ENCODE measurements around the gene CAMTA2. TPM values are rescaled to one million over a fixed set of nuclear protein-coding genes. Genes with fewer than 3 reads are reported as not detected.

The CAMTA2 gene
- total RNA-seq, 1 donor from 2014 or later, result 34.1 TPM

- H3K27me3 Mint-ChIP-seq, result no peaks in the 10 kb centered on the region
- TF ChIP-seq, protein P1, sequence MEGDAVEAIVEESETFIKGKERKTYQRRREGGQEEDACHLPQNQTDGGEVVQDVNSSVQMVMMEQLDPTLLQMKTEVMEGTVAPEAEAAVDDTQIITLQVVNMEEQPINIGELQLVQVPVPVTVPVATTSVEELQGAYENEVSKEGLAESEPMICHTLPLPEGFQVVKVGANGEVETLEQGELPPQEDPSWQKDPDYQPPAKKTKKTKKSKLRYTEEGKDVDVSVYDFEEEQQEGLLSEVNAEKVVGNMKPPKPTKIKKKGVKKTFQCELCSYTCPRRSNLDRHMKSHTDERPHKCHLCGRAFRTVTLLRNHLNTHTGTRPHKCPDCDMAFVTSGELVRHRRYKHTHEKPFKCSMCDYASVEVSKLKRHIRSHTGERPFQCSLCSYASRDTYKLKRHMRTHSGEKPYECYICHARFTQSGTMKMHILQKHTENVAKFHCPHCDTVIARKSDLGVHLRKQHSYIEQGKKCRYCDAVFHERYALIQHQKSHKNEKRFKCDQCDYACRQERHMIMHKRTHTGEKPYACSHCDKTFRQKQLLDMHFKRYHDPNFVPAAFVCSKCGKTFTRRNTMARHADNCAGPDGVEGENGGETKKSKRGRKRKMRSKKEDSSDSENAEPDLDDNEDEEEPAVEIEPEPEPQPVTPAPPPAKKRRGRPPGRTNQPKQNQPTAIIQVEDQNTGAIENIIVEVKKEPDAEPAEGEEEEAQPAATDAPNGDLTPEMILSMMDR (IDR thresholded peaks at IDR 0.05; ENCODE audit: unreplicated experiment), result no peak
- H3K36me3 Mint-ChIP-seq (ENCODE audit: insufficient read depth), result peaks cover 8% of the 10 kb centered on the region
- H3K4me1 Mint-ChIP-seq (ENCODE audit: low read depth), result no peaks in the 10 kb centered on the region
- DNase-seq (ENCODE audit: low spot score, unreplicated experiment), result no peak
- H3K4me3 Mint-ChIP-seq (ENCODE audit: low read depth), result no peak overlapping the region
- H3K27ac Mint-ChIP-seq, result peak overlapping the region; percentile 47
- H3K9me3 Mint-ChIP-seq (ENCODE audit: low read depth), result no peaks in the 10 kb centered on the region
Measured at GRCh38 chr17:4959261-4959965, 28.1 kb downstream of the CAMTA2 start.

GRCh38 chr17:4958102-4958501, 29.4 kb downstream of the CAMTA2 start:
- TF ChIP-seq, protein P1 (IDR thresholded peaks at IDR 0.05; ENCODE audit: unreplicated experiment), result no peak
- no peaks in the 10 kb centered on the region for H3K27me3 Mint-ChIP-seq
- no peaks in the 10 kb centered on the region for H3K9me3 Mint-ChIP-seq (ENCODE audit: low read depth)
- no peak for DNase-seq (ENCODE audit: low spot score, unreplicated experiment)
- no peak overlapping the region for H3K4me3 Mint-ChIP-seq (ENCODE audit: low read depth)
- no peak overlapping the region for H3K27ac Mint-ChIP-seq
- peaks cover 10% of the 10 kb centered on the region for H3K36me3 Mint-ChIP-seq (ENCODE audit: insufficient read depth)
- peaks cover 1% of the 10 kb centered on the region for H3K4me1 Mint-ChIP-seq (ENCODE audit: low read depth)

DNA sequence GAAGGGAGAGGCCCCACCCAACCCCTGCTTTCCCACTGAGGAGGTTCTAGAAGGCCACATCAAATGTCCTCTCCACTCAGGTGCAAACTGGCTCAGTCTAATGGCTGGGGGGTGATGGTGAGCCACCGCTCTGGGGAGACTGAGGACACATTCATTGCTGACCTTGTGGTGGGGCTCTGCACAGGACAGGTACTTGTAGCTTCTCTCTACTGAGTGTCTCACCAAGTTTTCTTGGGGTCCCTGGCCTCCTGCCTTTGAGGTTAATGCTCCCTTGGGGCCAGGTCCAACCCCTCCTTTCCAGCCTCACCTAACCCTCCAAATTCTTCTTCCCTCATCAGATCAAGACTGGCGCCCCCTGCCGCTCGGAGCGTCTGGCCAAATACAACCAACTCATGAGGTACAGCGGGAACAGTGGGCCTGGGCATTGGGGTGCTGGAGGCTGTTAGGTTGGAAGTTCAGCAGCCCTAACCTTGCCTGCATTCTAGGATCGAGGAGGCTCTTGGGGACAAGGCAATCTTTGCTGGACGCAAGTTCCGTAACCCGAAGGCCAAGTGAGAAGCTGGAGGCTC, 30.9 kb downstream of the CAMTA2 start:
- H3K9me3 Mint-ChIP-seq (ENCODE audit: low read depth), result no peaks in the 10 kb centered on the region
- TF ChIP-seq, protein P1 (IDR thresholded peaks at IDR 0.05; ENCODE audit: unreplicated experiment), result peak; percentile 31
- no peaks in the 10 kb centered on the region for H3K27me3 Mint-ChIP-seq
- H3K36me3 Mint-ChIP-seq (ENCODE audit: insufficient read depth), result peaks cover 8% of the 10 kb centered on the region
- H3K4me3 Mint-ChIP-seq (ENCODE audit: low read depth), result no peak overlapping the region
- no peak overlapping the region for H3K27ac Mint-ChIP-seq
- DNase-seq (ENCODE audit: low spot score, unreplicated experiment), result no peak
- peaks cover 6% of the 10 kb centered on the region for H3K4me1 Mint-ChIP-seq (ENCODE audit: low read depth)

DNA sequence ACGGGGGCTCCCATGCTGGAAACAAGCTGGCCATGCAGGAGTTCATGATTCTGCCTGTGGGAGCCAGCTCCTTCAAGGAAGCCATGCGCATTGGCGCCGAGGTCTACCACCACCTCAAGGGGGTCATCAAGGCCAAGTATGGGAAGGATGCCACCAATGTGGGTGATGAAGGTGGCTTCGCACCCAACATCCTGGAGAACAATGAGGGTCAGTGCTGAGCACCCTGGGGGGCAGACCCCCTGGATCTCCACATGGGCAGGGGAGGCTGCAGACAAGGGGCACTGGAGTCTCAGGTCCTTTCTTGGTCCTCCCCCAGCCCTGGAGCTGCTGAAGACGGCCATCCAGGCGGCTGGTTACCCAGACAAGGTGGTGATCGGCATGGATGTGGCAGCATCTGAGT, 32.4 kb downstream of the CAMTA2 start:
- Mint-ChIP-seq H3K27me3 (no peaks in the 10 kb centered on the region), H3K4me3 (ENCODE audit: low read depth) (no peak overlapping the region), H3K27ac (no peak overlapping the region), H3K9me3 (ENCODE audit: low read depth) (no peaks in the 10 kb centered on the region), H3K4me1 (ENCODE audit: low read depth) (peaks cover 20% of the 10 kb centered on the region), H3K36me3 (ENCODE audit: insufficient read depth) (peaks cover 3% of the 10 kb centered on the region)
- TF ChIP-seq, protein P1 (IDR thresholded peaks at IDR 0.05; ENCODE audit: unreplicated experiment), result no peak
- DNase-seq (ENCODE audit: low spot score, unreplicated experiment), result no peak

- Mint-ChIP-seq H3K4me3 (ENCODE audit: low read depth) (no peak overlapping the region), H3K27me3 (no peaks in the 10 kb centered on the region), H3K9me3 (ENCODE audit: low read depth) (no peaks in the 10 kb centered on the region), H3K36me3 (ENCODE audit: insufficient read depth) (peaks cover 3% of the 10 kb centered on the region), H3K4me1 (ENCODE audit: low read depth) (peaks cover 20% of the 10 kb centered on the region), H3K27ac (peak overlapping the region; percentile 2)
- no peak for DNase-seq (ENCODE audit: low spot score, unreplicated experiment)
- TF ChIP-seq, protein P1 (IDR thresholded peaks at IDR 0.05; ENCODE audit: unreplicated experiment), result no peak
Measured at GRCh38 chr17:4953451-4953961, 34.0 kb downstream of the CAMTA2 start.
